ENCODE results near the gene KAT2A.
A peak's percentile ranks its signal among the peaks of the same experiment; 100 is the strongest.

The KAT2A gene

GRCh38 chr17:42090964-42091790 lies 30.0 kb downstream of the KAT2A start:
- no peak for DNase-seq

DNA sequence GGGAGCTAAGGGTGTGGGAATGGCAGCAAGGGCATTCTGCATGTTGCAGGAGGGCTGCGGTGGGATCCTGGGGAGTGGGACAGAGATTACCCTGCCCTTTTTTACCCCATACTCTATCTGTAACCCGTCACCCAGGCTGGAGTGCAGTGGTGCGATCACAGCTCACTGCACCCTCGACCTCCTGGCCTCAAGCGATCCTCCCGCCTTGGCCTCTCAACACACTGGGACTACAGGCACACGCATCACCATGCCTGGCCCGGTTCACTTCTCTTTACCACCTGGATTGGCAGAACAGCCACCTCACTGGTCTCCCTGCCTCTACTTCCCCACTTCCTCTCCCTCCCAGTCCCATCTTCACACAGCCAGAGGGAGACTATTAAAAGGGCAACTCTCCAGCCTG lies 32.4 kb downstream of the KAT2A start:
- DNase-seq, result no peak

- DNase-seq, result no peak
Measured at GRCh38 chr17:42087736-42088705, 33.1 kb downstream of the KAT2A start.

- DNase-seq, result no peak
Measured at GRCh38 chr17:42087042-42087701, 34.0 kb downstream of the KAT2A start.

GRCh38 chr17:42081516-42082129 lies 39.5 kb downstream of the KAT2A start:
- no peak for DNase-seq

- DNase-seq, result no peak
Measured at GRCh38 chr17:42079541-42079940, 41.6 kb downstream of the KAT2A start.

DNA sequence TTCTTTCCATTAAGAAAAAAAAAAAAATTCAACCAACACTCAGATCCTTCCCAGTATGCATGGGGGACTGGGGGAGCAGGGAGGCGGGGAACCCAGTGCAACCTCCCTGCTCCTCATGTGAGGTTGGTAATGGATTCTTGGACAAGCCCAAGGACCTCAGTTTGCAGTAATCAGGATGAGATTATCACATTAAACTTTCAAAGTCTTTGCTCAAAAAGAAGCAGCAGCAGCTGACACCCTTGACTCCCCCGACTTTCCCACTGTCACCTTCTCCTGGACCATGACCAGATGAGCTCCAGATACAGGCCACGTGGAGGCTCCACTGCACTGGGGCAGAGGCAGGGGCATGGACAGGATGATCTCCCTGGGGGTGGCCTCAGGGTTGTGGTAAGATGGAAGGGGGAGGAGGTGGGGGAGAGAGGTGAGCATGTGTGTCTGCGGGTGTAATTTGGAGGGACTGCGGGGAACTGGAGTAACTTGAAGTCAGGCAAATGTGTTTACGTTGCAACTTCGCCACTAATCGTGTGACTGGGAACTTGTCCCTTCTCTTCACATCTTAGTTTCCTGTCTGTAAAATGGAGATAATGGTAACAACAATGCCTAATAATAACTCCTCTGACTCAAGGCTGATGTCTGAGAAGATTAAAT lies 42.6 kb downstream of the KAT2A start:
- DNase-seq, result no peak

GRCh38 chr17:42077755-42078154 lies 43.4 kb downstream of the KAT2A start:
- no peak for DNase-seq

DNA sequence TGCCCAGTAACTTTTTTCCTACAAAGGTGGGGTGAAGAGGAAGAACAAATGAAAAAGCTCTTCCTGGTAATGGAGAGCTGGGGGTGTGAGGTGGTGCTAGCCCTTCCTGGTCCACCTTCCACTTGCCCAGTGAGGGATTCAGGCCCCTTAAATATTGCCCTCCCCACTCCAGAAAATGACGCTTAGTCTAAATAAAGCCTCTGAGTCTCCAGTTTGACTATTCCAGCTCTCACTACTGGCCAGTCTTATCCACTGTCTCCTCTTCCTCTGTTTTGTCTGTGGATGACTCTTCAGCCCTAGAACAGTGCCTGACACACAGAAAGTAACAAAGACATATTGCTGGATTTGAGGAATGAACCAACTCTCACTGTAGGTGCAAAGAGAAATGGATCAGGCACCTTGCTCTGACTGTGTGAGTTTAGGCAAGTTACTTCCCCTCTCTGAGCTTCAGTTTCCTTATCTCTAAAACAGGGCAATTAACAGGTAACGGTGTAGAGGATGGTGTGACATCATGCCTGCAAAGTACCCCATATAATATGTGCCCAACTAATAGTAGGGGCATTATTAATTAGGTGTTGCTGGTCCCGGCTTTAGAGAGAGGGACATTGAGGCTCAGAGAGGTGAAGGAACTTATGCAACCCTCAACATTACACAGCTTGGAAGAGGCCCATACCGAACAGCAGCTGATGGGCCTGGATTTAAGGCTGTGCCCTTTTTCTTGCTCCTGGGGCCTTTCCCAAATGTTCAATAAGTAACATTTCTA lies 44.2 kb downstream of the KAT2A start:
- no peak for DNase-seq

DNA sequence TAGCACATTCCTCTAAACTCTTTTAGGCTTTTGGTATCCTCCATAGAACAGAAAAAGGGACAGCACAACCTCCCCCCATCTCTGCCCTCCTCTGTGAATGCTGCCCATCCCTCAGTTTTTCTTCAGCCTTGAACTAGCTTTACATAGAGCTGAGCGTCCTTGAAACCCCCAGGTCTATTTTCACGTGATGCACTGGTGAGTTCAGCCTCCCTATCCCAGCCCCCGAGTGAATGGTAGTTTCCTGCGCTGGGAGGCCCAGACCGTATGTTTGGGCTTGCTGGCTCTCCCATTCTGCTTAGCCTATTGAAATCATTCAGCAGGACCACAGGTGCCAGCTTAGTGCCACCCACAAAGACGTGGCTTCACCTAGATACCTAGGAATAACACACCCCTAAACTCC lies 45.4 kb downstream of the KAT2A start:
- no peak for DNase-seq

- DNase-seq, result no peak
Measured at GRCh38 chr17:42072323-42073187, 48.6 kb downstream of the KAT2A start.

GRCh38 chr17:42071810-42072209 lies 49.4 kb downstream of the KAT2A start:
- DNase-seq, result no peak

GRCh38 chr17:42068979-42069378 lies 52.2 kb downstream of the KAT2A start:
- no peak for DNase-seq

- DNase-seq, result peak; percentile 54
Measured at GRCh38 chr17:42067371-42068091, 53.6 kb downstream of the KAT2A start.

DNA sequence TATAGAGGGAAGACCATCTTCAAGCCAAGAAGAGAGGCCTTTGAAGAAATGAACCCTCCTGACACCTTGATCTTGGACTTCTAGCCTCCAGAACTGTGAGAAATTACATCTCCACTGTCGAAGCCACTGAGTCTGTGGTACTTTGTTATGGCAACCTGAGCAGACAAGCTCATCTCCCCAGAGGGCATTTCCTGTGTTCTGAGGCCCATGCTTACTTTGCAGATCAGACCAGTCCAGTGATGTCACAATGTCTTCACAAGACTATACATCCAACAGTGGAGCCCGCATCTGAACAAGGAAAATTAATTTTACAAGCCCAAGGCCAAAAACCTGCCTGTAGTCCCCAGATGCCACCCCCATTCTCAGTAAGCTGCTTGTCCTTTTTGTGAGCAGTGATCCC lies 56.0 kb downstream of the KAT2A start:
- no peak for DNase-seq

Data from EL (cell line).